ENCODE results near the gene ABLIM2. TPM values are rescaled to one million over a fixed set of nuclear protein-coding genes. Genes with fewer than 3 reads are reported as not detected.

The ABLIM2 gene
- total and polyA plus RNA-seq, 5 donors from 2014 or later, result 0.88 to 2.0 (median 1.2) TPM

- Mint-ChIP-seq H3K9me3 (no peaks in the 10 kb centered on the region), H3K4me1 (peaks cover 10 to 59% (median 13%) of the 10 kb centered on the region in 4 donors), H3K4me3 (peak overlapping the region in 1 of 4 donors; percentile 70), H3K27me3 (peaks cover 5% of the 10 kb centered on the region), H3K27ac (peak overlapping the region in 2 of 3 donors; percentile 34 to 95), H3K36me3 (peaks cover 3% of the 10 kb centered on the region)
- no peak for ATAC-seq (ENCODE audit: low read depth in 2 of 2)
- Histone ChIP-seq H3K27ac (ENCODE audit: insufficient read depth, low read length, poor library complexity, severe bottlenecking) (no peak overlapping the region), H3K27me3 (ENCODE audit: control insufficient read depth, insufficient read depth, low read length) (no peaks in the 10 kb centered on the region), H3K9me3 (ENCODE audit: control insufficient read depth in 2 of 2, low read length in 2 of 2) (no peaks in the 10 kb centered on the region), H3K4me1 (ENCODE audit: control insufficient read depth, insufficient read depth, low read length, poor library complexity, severe bottlenecking) (peaks cover 39% of the 10 kb centered on the region), H3K4me3 (ENCODE audit: low read depth, low read length) (no peak overlapping the region), H3K36me3 (ENCODE audit: control insufficient read depth, insufficient read depth, low read length) (no peaks in the 10 kb centered on the region)
- DNase-seq, result no peak
Observed at GRCh38 chr4:7968262-7968896, 190.2 kb downstream of the ABLIM2 start.

- Histone ChIP-seq H3K4me3 (ENCODE audit: low read depth, low read length) (no peak overlapping the region), H3K4me1 (ENCODE audit: control insufficient read depth, insufficient read depth, low read length, poor library complexity, severe bottlenecking) (peaks cover 39% of the 10 kb centered on the region), H3K27ac (ENCODE audit: insufficient read depth, low read length, poor library complexity, severe bottlenecking) (no peak overlapping the region), H3K9me3 (ENCODE audit: control insufficient read depth in 2 of 2, low read length in 2 of 2) (no peaks in the 10 kb centered on the region), H3K27me3 (ENCODE audit: control insufficient read depth, insufficient read depth, low read length) (no peaks in the 10 kb centered on the region), H3K36me3 (ENCODE audit: control insufficient read depth, insufficient read depth, low read length) (no peaks in the 10 kb centered on the region)
- H3K4me1 Mint-ChIP-seq, result peaks cover 10 to 58% (median 13%) of the 10 kb centered on the region in 4 donors
- no peaks in the 10 kb centered on the region for H3K9me3 Mint-ChIP-seq
- DNase-seq (no peak), ATAC-seq (ENCODE audit: low read depth in 2 of 2) (no peak)
- peak overlapping the region in 1 of 3 donors; percentile 95 for H3K27ac Mint-ChIP-seq
- peak overlapping the region in 3 of 4 donors; percentile 26 to 70 (median 56) for H3K4me3 Mint-ChIP-seq
- H3K36me3 Mint-ChIP-seq, result peaks cover 3% of the 10 kb centered on the region
- H3K27me3 Mint-ChIP-seq, result peaks cover 5% of the 10 kb centered on the region
Observed at GRCh38 chr4:7967501-7968261, 190.9 kb downstream of the ABLIM2 start.

- Histone ChIP-seq H3K4me1 (ENCODE audit: control insufficient read depth, insufficient read depth, low read length, poor library complexity, severe bottlenecking) (peaks cover 34% of the 10 kb centered on the region), H3K36me3 (ENCODE audit: control insufficient read depth, insufficient read depth, low read length) (no peaks in the 10 kb centered on the region), H3K4me3 (ENCODE audit: low read depth, low read length) (no peak overlapping the region), H3K27ac (ENCODE audit: insufficient read depth, low read length, poor library complexity, severe bottlenecking) (no peak overlapping the region), H3K9me3 (ENCODE audit: control insufficient read depth in 2 of 2, low read length in 2 of 2) (no peaks in the 10 kb centered on the region), H3K27me3 (ENCODE audit: control insufficient read depth, insufficient read depth, low read length) (no peaks in the 10 kb centered on the region)
- Mint-ChIP-seq H3K4me1 (peaks cover 8 to 54% (median 11%) of the 10 kb centered on the region in 4 donors), H3K27me3 (peaks cover 5% of the 10 kb centered on the region), H3K9me3 (no peaks in the 10 kb centered on the region), H3K36me3 (peaks cover 3% of the 10 kb centered on the region), H3K4me3 (peak overlapping the region in 1 of 4 donors; percentile 26), H3K27ac (no peak overlapping the region)
- DNase-seq (no peak), ATAC-seq (ENCODE audit: low read depth in 2 of 2) (no peak)
Observed at GRCh38 chr4:7967063-7967440, 191.6 kb downstream of the ABLIM2 start.

- Mint-ChIP-seq H3K27ac (peak overlapping the region in 1 of 3 donors; percentile 59), H3K9me3 (no peaks in the 10 kb centered on the region), H3K4me3 (no peak overlapping the region), H3K27me3 (peaks cover 5% of the 10 kb centered on the region), H3K36me3 (peaks cover 3% of the 10 kb centered on the region), H3K4me1 (peaks cover 8 to 50% (median 11%) of the 10 kb centered on the region in 4 donors)
- no peak overlapping the region for H3K4me3 ChIP-seq (ENCODE audit: low read depth, low read length)
- H3K9me3 ChIP-seq (ENCODE audit: control insufficient read depth in 2 of 2, low read length in 2 of 2), result no peaks in the 10 kb centered on the region
- no peak for DNase-seq
- no peak overlapping the region for H3K27ac ChIP-seq (ENCODE audit: insufficient read depth, low read length, poor library complexity, severe bottlenecking)
- H3K4me1 ChIP-seq (ENCODE audit: control insufficient read depth, insufficient read depth, low read length, poor library complexity, severe bottlenecking), result peaks cover 29% of the 10 kb centered on the region
- H3K27me3 ChIP-seq (ENCODE audit: control insufficient read depth, insufficient read depth, low read length), result no peaks in the 10 kb centered on the region
- H3K36me3 ChIP-seq (ENCODE audit: control insufficient read depth, insufficient read depth, low read length), result no peaks in the 10 kb centered on the region
- no peak for ATAC-seq (ENCODE audit: low read depth in 2 of 2)
Observed at GRCh38 chr4:7966281-7967062, 192.1 kb downstream of the ABLIM2 start.

GRCh38 chr4:7964890-7965662 lies 193.5 kb downstream of the ABLIM2 start:
- peaks cover 5% of the 10 kb centered on the region for H3K27me3 Mint-ChIP-seq
- H3K4me3 ChIP-seq (ENCODE audit: low read depth, low read length), result no peak overlapping the region
- H3K9me3 Mint-ChIP-seq, result no peaks in the 10 kb centered on the region
- H3K4me1 ChIP-seq (ENCODE audit: control insufficient read depth, insufficient read depth, low read length, poor library complexity, severe bottlenecking), result peaks cover 15% of the 10 kb centered on the region
- no peaks in the 10 kb centered on the region for H3K36me3 ChIP-seq (ENCODE audit: control insufficient read depth, insufficient read depth, low read length)
- H3K4me3 Mint-ChIP-seq, result no peak overlapping the region
- H3K9me3 ChIP-seq (ENCODE audit: control insufficient read depth in 2 of 2, low read length in 2 of 2), result no peaks in the 10 kb centered on the region
- H3K36me3 Mint-ChIP-seq, result peaks cover under 1% of the 10 kb centered on the region
- peaks cover 8 to 42% (median 11%) of the 10 kb centered on the region in 4 donors for H3K4me1 Mint-ChIP-seq
- H3K27ac Mint-ChIP-seq, result peak overlapping the region in 2 of 3 donors; percentile 59 to 67
- ATAC-seq (ENCODE audit: low read depth in 2 of 2) (no peak), DNase-seq (peak in 2 of 3 donors; percentile 12 to 27)
- H3K27ac ChIP-seq (ENCODE audit: insufficient read depth, low read length, poor library complexity, severe bottlenecking), result peak overlapping the region; percentile 41
- H3K27me3 ChIP-seq (ENCODE audit: control insufficient read depth, insufficient read depth, low read length), result no peaks in the 10 kb centered on the region

GRCh38 chr4:7964459-7964858 lies 194.2 kb downstream of the ABLIM2 start:
- H3K9me3 ChIP-seq (ENCODE audit: control insufficient read depth in 2 of 2, low read length in 2 of 2), result no peaks in the 10 kb centered on the region
- peak overlapping the region; percentile 41 for H3K27ac ChIP-seq (ENCODE audit: insufficient read depth, low read length, poor library complexity, severe bottlenecking)
- Mint-ChIP-seq H3K4me3 (no peak overlapping the region), H3K27me3 (peaks cover 5% of the 10 kb centered on the region), H3K9me3 (no peaks in the 10 kb centered on the region), H3K36me3 (no peaks in the 10 kb centered on the region), H3K27ac (peak overlapping the region in 2 of 3 donors; percentile 17 to 67), H3K4me1 (peaks cover 3 to 36% (median 8%) of the 10 kb centered on the region in 4 donors)
- peak in 1 of 3 donors; percentile 48 for DNase-seq
- no peaks in the 10 kb centered on the region for H3K36me3 ChIP-seq (ENCODE audit: control insufficient read depth, insufficient read depth, low read length)
- H3K4me3 ChIP-seq (ENCODE audit: low read depth, low read length), result no peak overlapping the region
- peaks cover 9% of the 10 kb centered on the region for H3K4me1 ChIP-seq (ENCODE audit: control insufficient read depth, insufficient read depth, low read length, poor library complexity, severe bottlenecking)
- peak; percentile 50 to 63 for ATAC-seq (ENCODE audit: low read depth in 2 of 2)
- no peaks in the 10 kb centered on the region for H3K27me3 ChIP-seq (ENCODE audit: control insufficient read depth, insufficient read depth, low read length)

GRCh38 chr4:7963691-7964090 lies 194.9 kb downstream of the ABLIM2 start:
- Mint-ChIP-seq H3K36me3 (no peaks in the 10 kb centered on the region), H3K9me3 (no peaks in the 10 kb centered on the region), H3K4me3 (no peak overlapping the region), H3K27me3 (peaks cover 5% of the 10 kb centered on the region), H3K4me1 (peaks cover 3 to 32% (median 7%) of the 10 kb centered on the region in 4 donors), H3K27ac (peak overlapping the region in 2 of 3 donors; percentile 10 to 77)
- DNase-seq (no peak), ATAC-seq (ENCODE audit: low read depth in 2 of 2) (no peak)
- Histone ChIP-seq H3K27ac (ENCODE audit: insufficient read depth, low read length, poor library complexity, severe bottlenecking) (no peak overlapping the region), H3K9me3 (ENCODE audit: control insufficient read depth in 2 of 2, low read length in 2 of 2) (no peaks in the 10 kb centered on the region), H3K27me3 (ENCODE audit: control insufficient read depth, insufficient read depth, low read length) (no peaks in the 10 kb centered on the region), H3K36me3 (ENCODE audit: control insufficient read depth, insufficient read depth, low read length) (no peaks in the 10 kb centered on the region), H3K4me1 (ENCODE audit: control insufficient read depth, insufficient read depth, low read length, poor library complexity, severe bottlenecking) (peaks cover 5% of the 10 kb centered on the region), H3K4me3 (ENCODE audit: low read depth, low read length) (no peak overlapping the region)

Measured in CD4-positive, CD25-positive, alpha-beta regulatory T cell (primary cell).